ENCODE measurements around the gene SRSF2.

DNA sequence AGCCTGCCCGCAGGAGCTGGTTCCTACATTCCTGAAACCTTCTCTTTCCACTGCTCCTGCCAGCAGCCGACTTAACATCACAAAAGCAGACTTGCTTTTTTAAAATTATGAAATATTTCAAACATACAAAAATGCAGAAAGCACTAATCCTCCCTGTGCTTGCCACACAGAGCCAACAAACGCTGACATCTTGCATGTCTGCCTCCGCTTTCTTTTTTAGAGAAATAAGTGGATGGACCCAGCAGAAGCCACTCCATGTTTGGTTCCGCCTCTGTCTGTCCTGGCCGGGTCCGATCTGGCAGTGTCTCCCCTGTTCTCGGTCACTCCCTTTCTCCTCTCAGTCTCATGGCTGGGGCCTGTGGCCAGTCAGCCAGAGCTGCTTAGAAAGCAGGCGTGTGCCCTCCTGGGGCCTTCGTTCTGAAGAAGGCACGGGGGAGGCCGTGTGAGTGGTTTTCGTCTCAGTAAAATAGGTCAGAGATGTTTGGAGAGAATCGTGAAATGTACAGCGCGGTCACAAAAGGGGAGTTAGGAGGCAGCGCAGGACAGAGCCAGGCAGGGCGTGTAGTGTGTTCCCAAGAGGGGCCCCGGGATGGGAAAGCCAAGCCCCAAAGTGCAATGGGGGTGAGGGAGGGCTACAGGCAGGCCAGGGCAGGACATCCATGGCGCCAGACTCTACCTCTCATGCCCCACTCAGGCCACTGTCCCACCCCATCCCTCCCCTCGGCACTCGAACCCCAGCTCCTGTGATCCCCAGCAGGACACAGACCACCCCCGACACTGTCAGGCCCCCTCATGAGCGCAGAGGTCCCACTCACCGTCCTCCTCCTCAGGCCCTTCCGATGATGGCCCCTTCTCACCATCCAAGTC lies 49.6 kb downstream of the SRSF2 start:
- no peak for TF ChIP-seq POLR2A (IDR thresholded peaks at IDR 0.05)
- TF ChIP-seq, protein P1, sequence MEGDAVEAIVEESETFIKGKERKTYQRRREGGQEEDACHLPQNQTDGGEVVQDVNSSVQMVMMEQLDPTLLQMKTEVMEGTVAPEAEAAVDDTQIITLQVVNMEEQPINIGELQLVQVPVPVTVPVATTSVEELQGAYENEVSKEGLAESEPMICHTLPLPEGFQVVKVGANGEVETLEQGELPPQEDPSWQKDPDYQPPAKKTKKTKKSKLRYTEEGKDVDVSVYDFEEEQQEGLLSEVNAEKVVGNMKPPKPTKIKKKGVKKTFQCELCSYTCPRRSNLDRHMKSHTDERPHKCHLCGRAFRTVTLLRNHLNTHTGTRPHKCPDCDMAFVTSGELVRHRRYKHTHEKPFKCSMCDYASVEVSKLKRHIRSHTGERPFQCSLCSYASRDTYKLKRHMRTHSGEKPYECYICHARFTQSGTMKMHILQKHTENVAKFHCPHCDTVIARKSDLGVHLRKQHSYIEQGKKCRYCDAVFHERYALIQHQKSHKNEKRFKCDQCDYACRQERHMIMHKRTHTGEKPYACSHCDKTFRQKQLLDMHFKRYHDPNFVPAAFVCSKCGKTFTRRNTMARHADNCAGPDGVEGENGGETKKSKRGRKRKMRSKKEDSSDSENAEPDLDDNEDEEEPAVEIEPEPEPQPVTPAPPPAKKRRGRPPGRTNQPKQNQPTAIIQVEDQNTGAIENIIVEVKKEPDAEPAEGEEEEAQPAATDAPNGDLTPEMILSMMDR (IDR thresholded peaks at IDR 0.05): no peak
